Transverse colon (tissue), 4 donors: ENCODE measurements around the gene CFAP221.

Source experiments
- CTCF ChIP-seq, 5 experiments: fragments of 200-600 bp in 3 of 5; fragments of 450-650 bp in 2 of 5; sonication (generic) in 3 of 5; IDR thresholded peaks; 1 replicate in 2 of 5; 2 replicates in 3 of 5; pipeline ENCODE4 v1.5.1; 2016 to 2017; ENCODE audit warnings: antibody characterized with exemption in 5 of 5, inconsistent platforms in 3 of 5, mild to moderate bottlenecking in 2 of 5, moderate library complexity in 1 of 5
- EP300 ChIP-seq: sonication (generic); formaldehyde crosslinking; IDR thresholded peaks from one replicate; pipeline ENCODE4 v1.6.1; 2017; ENCODE audit warnings: antibody characterized with exemption, low read depth
- POLR2AphosphoS5 ChIP-seq, 3 donors: sonication (generic); formaldehyde crosslinking; IDR thresholded peaks; one replicate each; pipeline ENCODE4 v1.6.1; 2016; ENCODE audit warnings: antibody characterized with exemption in 3 of 3

GRCh38 chr2:119694470-119694844 lies 150.2 kb downstream of the CFAP221 start:
- TF ChIP-seq CTCF (IDR thresholded peaks at IDR 0.05) (no peak), EP300 (no peak), POLR2AphosphoS5 (IDR thresholded peaks at IDR 0.05) (no peak)
